ENCODE measurements around the gene NELL1.
A peak's percentile ranks its signal among the peaks of the same experiment; 100 is the strongest.

NELL1 gene

GRCh38 chr11:20668844-20669819 lies at the start of gene NELL1:
Gene NELL1 (plus strand): TSS chr11:20669586.
- DNase-seq (ENCODE audit: low read depth in 2 of 2), result no peak

- DNase-seq (ENCODE audit: low read depth in 2 of 2), result no peak
These were observed 48.4 kb upstream of the NELL1 start for GRCh38 chr11:20620988-20621387.

- no peak for DNase-seq (ENCODE audit: low read depth in 2 of 2)
These were observed 47.7 kb upstream of the NELL1 start for GRCh38 chr11:20621679-20622078.

- no peak for DNase-seq (ENCODE audit: low read depth in 2 of 2)
These were observed 46.1 kb upstream of the NELL1 start for GRCh38 chr11:20623252-20623651.

- no peak for DNase-seq (ENCODE audit: low read depth in 2 of 2)
These were observed 43.1 kb upstream of the NELL1 start for GRCh38 chr11:20626279-20626678.

GRCh38 chr11:20627026-20627425 lies 42.4 kb upstream of the NELL1 start:
- DNase-seq (ENCODE audit: low read depth in 2 of 2), result no peak

- DNase-seq (ENCODE audit: low read depth in 2 of 2), result no peak
These were observed 41.7 kb upstream of the NELL1 start for GRCh38 chr11:20627701-20628100.

- no peak for DNase-seq (ENCODE audit: low read depth in 2 of 2)
These were observed 37.7 kb upstream of the NELL1 start for GRCh38 chr11:20631519-20632168.

GRCh38 chr11:20632169-20632532 lies 37.2 kb upstream of the NELL1 start:
- no peak for DNase-seq (ENCODE audit: low read depth in 2 of 2)

GRCh38 chr11:20634044-20634443 lies 35.3 kb upstream of the NELL1 start:
- DNase-seq (ENCODE audit: low read depth in 2 of 2), result no peak

GRCh38 chr11:20634781-20635180 lies 34.6 kb upstream of the NELL1 start:
- DNase-seq (ENCODE audit: low read depth in 2 of 2), result no peak

- DNase-seq (ENCODE audit: low read depth in 2 of 2), result no peak
These were observed 31.3 kb upstream of the NELL1 start for GRCh38 chr11:20638074-20638473.

GRCh38 chr11:20639688-20640087 lies 29.7 kb upstream of the NELL1 start:
- no peak for DNase-seq (ENCODE audit: low read depth in 2 of 2)

- no peak for DNase-seq (ENCODE audit: low read depth in 2 of 2)
These were observed 29.0 kb upstream of the NELL1 start for GRCh38 chr11:20640401-20640800.

- no peak for DNase-seq (ENCODE audit: low read depth in 2 of 2)
These were observed 25.0 kb upstream of the NELL1 start for GRCh38 chr11:20644360-20644759.

GRCh38 chr11:20647976-20648565 lies 21.3 kb upstream of the NELL1 start:
- DNase-seq (ENCODE audit: low read depth in 2 of 2), result peak; percentile 3 to 8

- DNase-seq (ENCODE audit: low read depth in 2 of 2), result no peak
These were observed 17.1 kb upstream of the NELL1 start for GRCh38 chr11:20652150-20652806.

GRCh38 chr11:20654038-20654437 lies 15.3 kb upstream of the NELL1 start:
- DNase-seq (ENCODE audit: low read depth in 2 of 2), result no peak

GRCh38 chr11:20656901-20657300 lies 12.5 kb upstream of the NELL1 start:
- no peak for DNase-seq (ENCODE audit: low read depth in 2 of 2)

- no peak for DNase-seq (ENCODE audit: low read depth in 2 of 2)
These were observed 11.3 kb upstream of the NELL1 start for GRCh38 chr11:20658135-20658534.

GRCh38 chr11:20661445-20661844 lies 7.9 kb upstream of the NELL1 start:
- DNase-seq (ENCODE audit: low read depth in 2 of 2), result no peak

- no peak for DNase-seq (ENCODE audit: low read depth in 2 of 2)
These were observed 7.5 kb upstream of the NELL1 start for GRCh38 chr11:20661850-20662249.
